Mucosa of stomach (tissue), 1 donor: Measurements from ENCODE around the gene CLIC4.

Experiments
- H3K27me3 ChIP-seq: one replicate; pipeline ENCODE4 v1.7.0; 2013; ENCODE audit warnings: mild to moderate bottlenecking, low read length; ENCODE audit not compliant: control insufficient read depth, insufficient read depth
- H3K36me3 ChIP-seq: one replicate; pipeline ENCODE4 v1.7.0; 2013; ENCODE audit warnings: low read length; ENCODE audit not compliant: control insufficient read depth, insufficient read depth
- H3K4me1 ChIP-seq: one replicate; pipeline ENCODE4 v1.7.0; 2013; ENCODE audit warnings: mild to moderate bottlenecking, low read length; ENCODE audit not compliant: control insufficient read depth, insufficient read depth
- H3K4me3 ChIP-seq: one replicate; pipeline ENCODE4 v1.7.0; 2013; ENCODE audit warnings: low read length
- H3K9ac ChIP-seq: one replicate; pipeline ENCODE4 v1.7.0; 2013; ENCODE audit warnings: mild to moderate bottlenecking, low read length, moderate library complexity
- H3K9me3 ChIP-seq: one replicate; pipeline ENCODE4 v1.7.0; 2013; ENCODE audit warnings: mild to moderate bottlenecking, low read length, moderate library complexity; ENCODE audit not compliant: control insufficient read depth
- donor health status: Pancreatic carcinoma.

Gene CLIC4

DNA sequence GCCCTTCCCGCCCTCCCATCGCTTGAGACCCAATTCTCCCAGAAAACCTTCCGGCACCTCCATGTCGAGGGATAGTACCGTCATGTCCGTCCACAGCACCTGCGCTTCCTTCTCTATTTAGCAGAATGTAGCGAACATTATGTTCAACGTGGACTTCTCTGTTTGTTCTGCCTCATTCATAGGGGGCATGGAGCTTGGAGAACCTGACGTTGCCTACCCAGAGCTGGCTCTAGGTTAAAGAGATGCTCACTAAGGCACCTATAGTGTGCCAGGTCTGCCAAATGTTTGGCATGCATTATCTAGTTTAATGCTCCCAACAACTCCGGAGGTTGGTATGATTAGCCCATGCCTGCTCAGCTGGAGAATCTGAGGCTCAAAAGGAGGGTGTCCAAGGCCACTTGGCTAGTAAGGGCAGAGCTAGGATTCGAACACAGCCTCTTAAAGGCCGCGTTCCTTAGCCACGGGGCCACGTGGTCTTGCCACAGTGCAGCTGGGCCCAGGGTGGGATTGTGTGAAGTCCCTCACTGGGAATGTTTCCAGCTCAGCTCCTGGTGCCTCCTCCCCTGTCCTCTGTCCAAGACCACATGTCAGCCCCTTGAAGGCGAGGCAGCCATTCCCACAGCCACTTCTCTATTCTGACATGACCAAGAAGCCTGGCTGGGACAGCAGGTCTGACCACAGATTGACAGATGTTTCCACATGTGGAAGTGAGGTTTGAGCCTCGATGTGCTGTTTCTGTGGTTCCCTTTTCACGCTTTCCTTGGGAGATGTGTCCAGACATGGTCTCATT is 127.0 kb downstream of the CLIC4 start:
- no peaks in the 10 kb centered on the region for H3K4me1 ChIP-seq
- no peaks in the 10 kb centered on the region for H3K36me3 ChIP-seq
- no peak overlapping the region for H3K4me3 ChIP-seq
- H3K9ac ChIP-seq: no peak overlapping the region
- H3K9me3 ChIP-seq: no peaks in the 10 kb centered on the region
- peaks cover 5% of the 10 kb centered on the region for H3K27me3 ChIP-seq

DNA sequence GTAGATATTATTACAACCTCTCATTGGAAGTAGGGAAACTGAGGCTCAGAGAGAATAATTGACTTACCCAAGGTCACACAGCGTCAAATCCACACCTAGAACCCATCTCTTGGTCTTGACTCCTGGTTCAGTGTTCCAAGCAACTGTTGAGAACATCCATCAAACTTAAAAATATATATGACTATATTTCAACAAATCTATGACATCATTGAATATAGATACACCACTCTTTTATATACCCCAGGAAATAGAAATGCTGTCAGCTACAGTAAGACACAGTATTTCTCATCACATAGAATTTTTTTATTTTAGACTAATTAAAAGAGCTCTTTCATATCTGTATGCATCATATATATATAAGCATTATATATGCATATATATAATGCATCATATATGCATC is 127.9 kb downstream of the CLIC4 start:
- Histone ChIP-seq H3K4me3 (no peak overlapping the region), H3K27me3 (peaks cover 5% of the 10 kb centered on the region), H3K9me3 (no peaks in the 10 kb centered on the region), H3K9ac (no peak overlapping the region), H3K4me1 (no peaks in the 10 kb centered on the region), H3K36me3 (no peaks in the 10 kb centered on the region)

DNA sequence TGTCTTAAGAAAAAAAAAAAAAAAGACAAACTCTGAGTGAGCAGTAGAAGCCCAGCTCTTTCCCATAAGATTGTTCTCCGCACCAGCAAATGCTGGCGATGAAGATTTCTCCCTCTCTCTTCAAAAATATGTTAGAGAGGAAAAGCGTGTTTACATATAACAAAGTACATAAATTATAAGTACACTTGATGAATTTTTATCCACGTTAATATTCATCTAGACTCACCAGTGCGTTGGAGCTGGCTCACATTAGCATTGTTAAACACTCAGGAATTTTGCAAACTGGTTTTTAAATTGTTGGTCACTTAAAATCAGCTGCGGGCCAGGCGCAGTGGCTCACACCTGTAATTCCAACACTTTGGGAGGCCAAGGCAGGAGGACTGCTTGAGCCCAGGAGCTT is 128.8 kb downstream of the CLIC4 start:
- no peaks in the 10 kb centered on the region for H3K9me3 ChIP-seq
- no peak overlapping the region for H3K9ac ChIP-seq
- H3K4me3 ChIP-seq: no peak overlapping the region
- no peaks in the 10 kb centered on the region for H3K36me3 ChIP-seq
- no peaks in the 10 kb centered on the region for H3K4me1 ChIP-seq
- peaks cover 5% of the 10 kb centered on the region for H3K27me3 ChIP-seq

DNA sequence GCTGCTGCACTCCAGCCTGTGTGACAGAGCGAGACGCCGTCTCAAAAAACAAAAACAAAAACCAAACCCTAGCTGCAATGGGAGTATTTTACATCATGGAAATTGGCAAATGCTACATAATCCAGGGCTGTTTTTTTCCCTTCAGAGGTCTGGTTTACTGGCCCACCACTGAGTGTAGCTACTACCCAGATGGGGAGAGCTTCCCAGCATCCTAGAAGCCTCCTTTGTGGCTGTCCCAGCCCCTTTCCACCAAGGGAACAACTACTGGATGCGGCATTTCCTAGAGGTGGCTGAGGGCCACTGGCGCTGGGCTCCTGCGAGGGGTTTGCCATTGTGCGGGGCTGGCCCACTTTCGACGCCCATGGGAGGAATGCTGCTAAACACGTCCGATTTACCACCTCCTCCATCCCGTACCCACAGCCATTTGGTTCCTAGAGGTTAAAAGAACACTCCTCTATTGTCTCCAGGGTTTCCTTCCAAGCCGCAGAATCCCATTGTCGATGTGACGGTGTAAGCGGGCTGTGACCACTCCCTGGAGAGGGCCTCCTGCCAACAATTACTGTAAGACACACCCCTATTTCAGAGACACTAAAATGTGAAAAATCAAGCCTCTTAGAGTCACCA is 129.5 kb downstream of the CLIC4 start:
- H3K27me3 ChIP-seq: peaks cover 5% of the 10 kb centered on the region
- no peak overlapping the region for H3K9ac ChIP-seq
- no peaks in the 10 kb centered on the region for H3K9me3 ChIP-seq
- H3K36me3 ChIP-seq: no peaks in the 10 kb centered on the region
- H3K4me3 ChIP-seq: no peak overlapping the region
- H3K4me1 ChIP-seq: no peaks in the 10 kb centered on the region

DNA sequence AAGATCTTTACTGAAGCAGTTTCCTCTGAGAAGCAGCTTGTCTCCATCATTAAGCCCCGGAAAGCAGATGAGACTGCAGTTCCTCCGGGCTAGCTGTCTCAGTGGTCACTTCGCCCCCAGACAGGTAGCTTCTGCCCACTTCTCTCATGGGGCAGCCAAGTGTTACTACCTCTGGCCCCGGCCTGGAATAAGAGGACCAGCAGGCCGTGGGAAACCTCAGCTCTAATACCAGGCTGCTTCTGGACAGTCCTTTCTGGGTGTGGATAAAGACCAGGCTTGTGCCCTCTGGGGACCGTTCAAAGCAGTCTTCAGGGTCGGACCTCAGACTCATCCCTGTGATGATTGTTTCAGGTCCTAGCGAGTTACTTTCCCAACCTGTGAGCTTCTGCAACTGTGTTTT is 130.0 kb downstream of the CLIC4 start:
- no peaks in the 10 kb centered on the region for H3K36me3 ChIP-seq
- peaks cover 5% of the 10 kb centered on the region for H3K27me3 ChIP-seq
- no peak overlapping the region for H3K9ac ChIP-seq
- H3K9me3 ChIP-seq: no peaks in the 10 kb centered on the region
- no peak overlapping the region for H3K4me3 ChIP-seq
- H3K4me1 ChIP-seq: no peaks in the 10 kb centered on the region

DNA sequence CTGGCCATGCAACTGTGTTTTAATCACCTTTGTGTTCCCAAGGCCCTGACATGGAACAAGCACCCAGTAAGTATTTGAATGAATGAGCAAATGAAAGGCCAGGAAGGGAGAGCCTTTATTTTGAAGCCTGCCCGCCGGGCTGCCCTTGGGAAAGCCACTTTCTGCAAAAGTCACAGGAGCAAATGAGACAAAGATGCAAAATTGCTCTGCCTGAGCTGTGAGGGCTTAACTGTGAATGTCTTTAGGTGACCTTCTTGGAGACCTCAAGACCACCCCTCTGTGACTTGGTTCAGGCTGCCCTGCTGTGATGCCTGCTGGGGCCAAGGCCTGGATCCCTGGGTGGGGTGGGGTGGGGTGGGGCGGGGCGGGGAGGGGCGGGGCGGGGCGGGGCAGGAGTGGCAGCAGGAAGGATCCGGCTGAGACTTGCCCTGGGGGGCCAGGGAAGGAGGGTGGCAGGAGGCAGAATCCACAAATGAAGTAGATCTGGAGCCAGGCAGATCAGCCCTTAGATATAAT is 130.8 kb downstream of the CLIC4 start:
- H3K27me3 ChIP-seq: no peaks in the 10 kb centered on the region
- H3K9me3 ChIP-seq: no peaks in the 10 kb centered on the region
- no peaks in the 10 kb centered on the region for H3K36me3 ChIP-seq
- H3K4me3 ChIP-seq: no peak overlapping the region
- H3K9ac ChIP-seq: no peak overlapping the region
- H3K4me1 ChIP-seq: no peaks in the 10 kb centered on the region

DNA sequence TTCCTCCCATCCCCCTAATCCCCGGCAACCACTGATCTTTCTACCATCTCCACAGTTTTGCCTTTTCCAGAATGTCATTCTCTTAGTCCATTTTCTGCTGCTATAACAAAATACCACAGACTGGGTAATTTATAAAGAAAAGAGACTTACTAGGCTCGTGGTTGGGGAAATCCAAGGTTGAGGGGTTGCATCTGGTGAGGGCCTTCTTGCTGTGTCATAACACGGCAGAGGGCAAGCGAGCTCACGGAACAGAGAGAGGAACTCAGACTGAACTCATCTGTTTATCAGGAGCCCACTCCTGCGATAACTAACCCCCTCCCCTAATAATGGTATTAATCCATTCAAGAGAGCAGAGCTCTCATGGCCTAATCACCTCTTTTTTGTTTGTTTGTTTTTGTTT is 132.8 kb downstream of the CLIC4 start:
- Histone ChIP-seq H3K27me3 (no peaks in the 10 kb centered on the region), H3K4me3 (no peak overlapping the region), H3K36me3 (no peaks in the 10 kb centered on the region), H3K9me3 (no peaks in the 10 kb centered on the region), H3K4me1 (no peaks in the 10 kb centered on the region), H3K9ac (no peak overlapping the region)

DNA sequence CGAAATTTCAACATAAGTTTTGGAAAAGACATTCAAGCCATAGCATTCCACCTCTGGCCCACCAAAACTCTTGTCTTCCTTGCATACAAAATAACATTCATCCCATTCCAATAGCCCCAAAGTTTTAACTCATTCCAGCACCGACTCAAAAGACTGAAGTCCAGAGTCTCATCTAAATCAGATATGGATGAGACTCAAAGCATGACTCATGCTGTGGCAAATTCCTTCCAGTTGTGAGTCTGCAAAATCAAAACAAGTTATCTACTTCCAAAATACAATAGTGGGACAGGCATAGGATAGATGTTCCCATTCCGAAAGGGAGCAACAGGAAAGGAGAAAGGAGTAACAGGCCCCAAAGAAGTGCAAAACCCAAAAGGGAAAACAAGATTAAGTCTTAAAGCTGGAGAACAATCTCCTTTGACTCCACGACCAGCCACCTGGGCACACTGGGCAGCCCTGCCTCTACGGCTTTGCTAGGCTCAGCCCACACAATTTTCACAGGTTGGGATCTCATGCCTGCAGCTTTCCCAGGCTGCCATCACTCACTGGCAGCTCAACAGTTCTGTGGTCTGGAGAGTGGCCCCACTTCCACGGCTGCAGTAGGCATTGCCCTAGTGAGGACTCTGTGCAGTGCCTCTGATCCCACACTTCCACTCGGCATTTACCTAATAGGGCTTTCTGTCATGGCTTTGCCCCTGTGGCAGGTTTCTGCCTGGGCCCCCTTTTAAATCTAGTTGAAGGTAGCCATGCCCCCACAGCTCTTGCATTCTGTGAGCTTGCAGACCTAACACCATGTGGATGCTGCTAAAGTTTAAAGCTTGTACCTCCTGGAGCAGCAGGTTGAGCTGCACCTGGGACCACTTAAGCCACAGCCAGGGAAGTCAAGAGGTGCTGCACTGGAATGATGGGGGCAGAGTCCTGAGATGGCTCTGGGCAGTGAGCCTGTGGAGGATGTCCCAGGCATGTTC is 133.8 kb downstream of the CLIC4 start:
- Histone ChIP-seq H3K27me3 (no peaks in the 10 kb centered on the region), H3K4me1 (no peaks in the 10 kb centered on the region), H3K9me3 (no peaks in the 10 kb centered on the region), H3K36me3 (no peaks in the 10 kb centered on the region), H3K9ac (no peak overlapping the region), H3K4me3 (no peak overlapping the region)

DNA sequence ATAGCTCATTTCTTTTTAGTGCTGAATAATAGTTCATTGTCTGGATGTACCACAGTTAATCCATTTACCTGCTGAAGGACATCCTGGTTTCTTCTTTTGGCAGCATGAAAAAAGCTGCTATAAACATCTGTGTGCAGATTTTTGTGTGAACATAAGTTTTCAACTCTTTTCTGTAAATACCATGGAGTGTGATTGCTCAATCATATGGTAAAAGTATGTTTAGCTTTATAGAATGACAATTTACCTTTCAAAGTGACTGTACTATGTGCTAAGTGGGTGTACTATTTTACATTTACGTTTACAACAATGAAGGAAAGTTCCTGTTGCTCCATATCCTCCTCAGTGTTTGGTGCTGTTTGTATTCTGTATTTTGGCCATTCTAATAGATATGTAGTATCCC is 135.8 kb downstream of the CLIC4 start:
- Histone ChIP-seq H3K9ac (no peak overlapping the region), H3K27me3 (no peaks in the 10 kb centered on the region), H3K4me1 (no peaks in the 10 kb centered on the region), H3K4me3 (no peak overlapping the region), H3K36me3 (no peaks in the 10 kb centered on the region), H3K9me3 (no peaks in the 10 kb centered on the region)

DNA sequence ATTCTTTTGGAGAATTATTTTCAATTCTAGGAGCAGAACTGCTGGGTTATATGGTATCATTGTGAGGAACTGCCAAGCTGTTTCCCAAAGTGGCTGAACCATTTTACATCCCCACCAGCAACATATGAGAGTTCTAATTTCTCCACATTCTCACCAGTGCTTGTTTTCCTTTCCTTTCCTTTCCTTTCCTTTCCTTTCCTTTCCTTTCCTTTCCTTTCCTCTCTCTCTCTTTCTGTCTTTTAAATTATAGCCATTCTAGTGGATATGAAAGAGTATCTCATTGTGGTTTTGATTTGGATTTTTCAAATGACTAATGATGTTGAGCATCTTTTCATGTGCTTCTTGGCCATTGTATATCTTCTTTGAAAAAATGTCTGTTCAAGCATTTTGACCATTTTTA is 139.5 kb downstream of the CLIC4 start:
- H3K9me3 ChIP-seq: no peaks in the 10 kb centered on the region
- H3K4me3 ChIP-seq: no peak overlapping the region
- H3K27me3 ChIP-seq: no peaks in the 10 kb centered on the region
- no peak overlapping the region for H3K9ac ChIP-seq
- no peaks in the 10 kb centered on the region for H3K4me1 ChIP-seq
- no peaks in the 10 kb centered on the region for H3K36me3 ChIP-seq

DNA sequence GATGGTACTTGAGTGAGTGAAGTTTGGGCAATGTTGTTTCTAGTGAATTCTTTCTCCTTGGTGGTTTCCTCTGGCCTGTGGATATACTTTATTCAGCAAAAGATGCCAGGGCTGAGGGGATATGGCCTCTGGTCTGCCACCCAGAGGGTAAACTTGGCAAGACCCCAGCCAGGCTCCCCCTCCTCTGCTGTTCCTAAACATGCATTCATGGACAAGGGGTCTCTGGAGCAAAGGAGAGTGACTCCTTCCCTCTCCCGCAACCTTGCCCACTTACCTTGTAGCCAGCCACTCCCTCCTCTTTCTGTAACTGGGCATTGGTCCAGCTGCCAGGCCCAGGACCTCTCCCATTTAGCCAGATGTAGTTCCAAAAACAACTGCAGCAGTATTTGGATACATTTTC is 141.0 kb downstream of the CLIC4 start:
- Histone ChIP-seq H3K4me1 (no peaks in the 10 kb centered on the region), H3K9ac (no peak overlapping the region), H3K9me3 (no peaks in the 10 kb centered on the region), H3K4me3 (no peak overlapping the region), H3K27me3 (no peaks in the 10 kb centered on the region), H3K36me3 (no peaks in the 10 kb centered on the region)
